Measurements from ENCODE around the gene NFE2L2. TPM values are rescaled to one million over a fixed set of nuclear protein-coding genes. Genes with fewer than 3 reads are reported as not detected.

Gene NFE2L2
- total RNA-seq, 4 donors from 2014 or later, result 41.6 to 105 (median 65.2) TPM

DNA sequence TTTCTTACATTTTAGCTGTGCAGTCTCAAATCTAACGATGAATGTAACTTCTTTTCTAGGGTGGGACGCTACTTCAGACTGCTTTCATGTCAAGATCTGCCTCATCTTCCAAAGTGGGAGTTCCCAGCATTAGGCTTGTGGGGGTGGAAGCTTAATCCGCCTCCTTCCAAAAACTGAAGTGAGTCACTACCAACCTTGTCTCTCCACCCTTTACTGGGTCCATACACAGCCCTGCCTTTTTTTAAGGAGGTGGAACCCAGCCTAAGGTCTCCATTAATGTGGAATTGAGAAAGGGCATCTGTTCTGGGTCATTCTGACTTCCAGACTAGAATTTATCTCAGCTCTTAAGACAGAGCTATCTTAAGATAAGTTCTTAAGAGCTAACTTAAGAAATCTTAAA lies 42.0 kb upstream of the NFE2L2 start:
- in situ Hi-C loops (cut with MboI; ENCODE audit: low pct_ligation_motif_present in 1 of 4, low pct_unique_long_range_greater_than_20kb in 1 of 4, low sequenced_read_pairs in 3 of 4), result no loop called here
- no peak overlapping the region for H3K4me3 ChIP-seq
- H3K27ac ChIP-seq, result no peak overlapping the region
- no peaks in the 10 kb centered on the region for H3K27me3 ChIP-seq
- no peaks in the 10 kb centered on the region for H3K4me1 ChIP-seq
- intact Hi-C loops (cut with DNase I; ENCODE audit: low total_unique reads), result no loop called here
- no peaks in the 10 kb centered on the region for H3K9me3 ChIP-seq
- TF ChIP-seq POLR2AphosphoS5 (IDR thresholded peaks at IDR 0.05) (no peak), POLR2A (IDR thresholded peaks at IDR 0.05) (no peak), EP300 (IDR thresholded peaks at IDR 0.05; ENCODE audit: low read depth) (no peak)
- TF ChIP-seq, protein P1, sequence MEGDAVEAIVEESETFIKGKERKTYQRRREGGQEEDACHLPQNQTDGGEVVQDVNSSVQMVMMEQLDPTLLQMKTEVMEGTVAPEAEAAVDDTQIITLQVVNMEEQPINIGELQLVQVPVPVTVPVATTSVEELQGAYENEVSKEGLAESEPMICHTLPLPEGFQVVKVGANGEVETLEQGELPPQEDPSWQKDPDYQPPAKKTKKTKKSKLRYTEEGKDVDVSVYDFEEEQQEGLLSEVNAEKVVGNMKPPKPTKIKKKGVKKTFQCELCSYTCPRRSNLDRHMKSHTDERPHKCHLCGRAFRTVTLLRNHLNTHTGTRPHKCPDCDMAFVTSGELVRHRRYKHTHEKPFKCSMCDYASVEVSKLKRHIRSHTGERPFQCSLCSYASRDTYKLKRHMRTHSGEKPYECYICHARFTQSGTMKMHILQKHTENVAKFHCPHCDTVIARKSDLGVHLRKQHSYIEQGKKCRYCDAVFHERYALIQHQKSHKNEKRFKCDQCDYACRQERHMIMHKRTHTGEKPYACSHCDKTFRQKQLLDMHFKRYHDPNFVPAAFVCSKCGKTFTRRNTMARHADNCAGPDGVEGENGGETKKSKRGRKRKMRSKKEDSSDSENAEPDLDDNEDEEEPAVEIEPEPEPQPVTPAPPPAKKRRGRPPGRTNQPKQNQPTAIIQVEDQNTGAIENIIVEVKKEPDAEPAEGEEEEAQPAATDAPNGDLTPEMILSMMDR (IDR thresholded peaks at IDR 0.05), result no peak
- H3K36me3 ChIP-seq, result no peaks in the 10 kb centered on the region
- no peak for DNase-seq
- WGBS, 2 donors (ENCODE audit: low coverage in 1 of 2), result 40 to 78% methylated on average over 2 to 3 of the region's 3 CpGs

DNA sequence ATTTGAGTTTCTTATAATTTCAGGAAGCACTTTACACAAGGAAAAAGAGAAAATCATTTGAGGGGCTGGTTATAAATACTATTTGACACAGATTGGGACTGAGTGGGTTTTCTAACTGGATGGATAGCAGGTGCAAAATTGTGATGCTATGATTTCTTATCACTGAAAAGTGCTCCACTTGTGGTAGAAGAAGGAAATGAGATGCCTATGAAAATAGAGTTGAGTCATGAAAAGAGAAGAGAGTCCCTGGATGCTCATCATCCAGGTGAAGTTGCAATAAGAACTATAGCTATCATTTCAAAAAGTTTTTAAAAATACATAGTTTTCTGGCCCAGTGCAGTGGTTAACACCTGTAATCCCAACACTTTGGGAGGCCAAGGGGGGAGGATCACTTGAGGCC lies 39.4 kb upstream of the NFE2L2 start:
- Histone ChIP-seq H3K4me1 (no peaks in the 10 kb centered on the region), H3K36me3 (no peaks in the 10 kb centered on the region), H3K27me3 (no peaks in the 10 kb centered on the region), H3K27ac (no peak overlapping the region), H3K4me3 (no peak overlapping the region), H3K9me3 (no peaks in the 10 kb centered on the region)
- intact Hi-C loops (cut with DNase I; ENCODE audit: low total_unique reads) (no loop called here), in situ Hi-C loops (cut with MboI; ENCODE audit: low pct_ligation_motif_present in 1 of 4, low pct_unique_long_range_greater_than_20kb in 1 of 4, low sequenced_read_pairs in 3 of 4) (no loop called here)
- TF ChIP-seq EP300 (IDR thresholded peaks at IDR 0.05; ENCODE audit: low read depth) (no peak), POLR2AphosphoS5 (IDR thresholded peaks at IDR 0.05) (no peak), POLR2A (IDR thresholded peaks at IDR 0.05) (no peak)
- TF ChIP-seq, protein P1 (IDR thresholded peaks at IDR 0.05), result no peak
- no peak for DNase-seq

DNA sequence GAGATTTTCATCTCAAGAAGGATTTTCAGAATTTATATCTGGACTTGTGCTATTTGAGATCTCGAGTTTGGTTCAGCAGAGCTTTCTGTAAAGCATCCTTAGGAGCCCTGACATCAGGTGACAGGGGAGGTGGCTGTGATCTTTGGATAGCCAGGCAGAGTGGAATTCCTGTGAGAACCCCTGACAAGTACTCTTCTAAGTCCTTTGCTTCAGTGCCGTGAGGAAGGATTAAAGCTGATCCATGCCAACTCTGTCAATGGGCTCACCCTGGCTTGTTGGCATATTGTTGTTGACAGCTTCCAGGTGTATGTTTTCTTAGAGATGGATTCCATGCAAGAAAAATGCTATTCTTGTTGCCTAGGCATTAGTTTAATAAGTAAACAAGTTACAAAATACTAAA lies 38.0 kb upstream of the NFE2L2 start:
- no peak for TF ChIP-seq POLR2AphosphoS5 (IDR thresholded peaks at IDR 0.05)
- no peak for TF ChIP-seq POLR2A (IDR thresholded peaks at IDR 0.05)
- TF ChIP-seq EP300 (IDR thresholded peaks at IDR 0.05; ENCODE audit: low read depth), result no peak
- TF ChIP-seq, protein P1 (IDR thresholded peaks at IDR 0.05), result no peak
- Histone ChIP-seq H3K4me3 (no peak overlapping the region), H3K4me1 (no peaks in the 10 kb centered on the region), H3K36me3 (no peaks in the 10 kb centered on the region), H3K9me3 (no peaks in the 10 kb centered on the region), H3K27me3 (no peaks in the 10 kb centered on the region), H3K27ac (no peak overlapping the region)
- in situ Hi-C loops (cut with MboI; ENCODE audit: low pct_ligation_motif_present in 1 of 4, low pct_unique_long_range_greater_than_20kb in 1 of 4, low sequenced_read_pairs in 3 of 4) (no loop called here), intact Hi-C loops (cut with DNase I; ENCODE audit: low total_unique reads) (no loop called here)
- DNase-seq, result no peak
- 48% methylated on average over 2 of the region's 2 CpGs; no CpG with 5 or more reads in 1 of the 2 donors for WGBS, 2 donors (ENCODE audit: low coverage in 1 of 2)

DNA sequence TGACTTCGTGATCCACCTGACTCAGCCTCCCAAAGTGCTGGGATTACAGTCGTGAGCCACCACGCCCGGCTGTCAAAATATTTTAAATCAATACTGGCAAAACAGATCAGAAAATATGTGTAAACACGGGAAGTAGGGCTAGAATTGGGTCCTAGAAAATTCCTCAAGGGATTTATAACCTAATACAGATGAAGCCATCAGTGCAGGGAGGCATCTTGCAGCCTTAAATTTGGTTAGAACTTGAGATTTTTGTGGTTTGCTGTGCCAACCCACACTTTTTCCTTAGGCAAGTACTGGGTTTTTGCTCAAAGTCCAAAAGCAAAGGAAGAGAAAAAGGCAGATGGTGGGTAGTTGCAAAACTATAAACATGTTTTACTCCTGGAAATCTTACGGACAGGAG lies 33.7 kb upstream of the NFE2L2 start:
- TF ChIP-seq EP300 (IDR thresholded peaks at IDR 0.05; ENCODE audit: low read depth) (no peak), POLR2A (IDR thresholded peaks at IDR 0.05) (no peak), POLR2AphosphoS5 (IDR thresholded peaks at IDR 0.05) (no peak)
- TF ChIP-seq, protein P1 (IDR thresholded peaks at IDR 0.05), result no peak
- no peak overlapping the region for H3K27ac ChIP-seq
- no peak overlapping the region for H3K4me3 ChIP-seq
- in situ Hi-C loops (cut with MboI; ENCODE audit: low pct_ligation_motif_present in 1 of 4, low pct_unique_long_range_greater_than_20kb in 1 of 4, low sequenced_read_pairs in 3 of 4), result no loop called here
- WGBS, 2 donors (ENCODE audit: low coverage in 1 of 2), result 67% methylated on average over 6 of the region's 6 CpGs; no CpG with 5 or more reads in 1 of the 2 donors
- no peaks in the 10 kb centered on the region for H3K9me3 ChIP-seq
- no peaks in the 10 kb centered on the region for H3K27me3 ChIP-seq
- intact Hi-C loops (cut with DNase I; ENCODE audit: low total_unique reads), result no loop called here
- DNase-seq, result no peak
- no peaks in the 10 kb centered on the region for H3K36me3 ChIP-seq
- H3K4me1 ChIP-seq, result peaks cover 0 to 11% (median 6%) of the 10 kb centered on the region in 4 donors

Measured in transverse colon (tissue), 4 donors.